ENCODE results near the gene ZNF556. TPM values are rescaled to one million over a fixed set of nuclear protein-coding genes. Genes with fewer than 3 reads are reported as not detected.

ZNF556 gene
- polyA plus RNA-seq, 1 donor (not counting 4 experiments of a cell fraction or from before 2014, with no cell fraction given), result 0.01 TPM

DNA sequence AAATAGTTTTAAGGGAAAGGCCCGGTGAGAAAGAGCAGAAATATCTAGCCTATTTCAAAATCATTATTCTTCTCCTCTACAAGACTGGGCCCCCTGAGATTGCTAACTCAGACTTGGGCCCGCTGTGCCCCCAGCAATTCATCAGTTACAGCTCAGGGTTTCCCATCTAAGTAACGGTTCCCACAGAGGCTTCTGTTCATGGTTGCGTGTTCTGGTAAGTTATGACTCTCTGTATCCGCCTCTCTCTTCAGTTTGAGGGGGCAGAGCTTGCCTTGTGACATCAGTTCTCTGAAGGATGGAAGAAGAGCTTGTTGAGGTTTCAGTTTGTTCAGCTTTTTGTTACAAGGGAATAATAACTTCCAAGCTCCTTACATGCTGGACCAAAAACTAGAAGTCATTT, 45.2 kb downstream of the ZNF556 start:
- peaks cover 56% of the 10 kb centered on the region for H3K79me2 ChIP-seq (ENCODE audit: control insufficient read depth, insufficient read depth, low read length)
- dilution Hi-C loops (cut with MboI; ENCODE audit: extremely low pct_ligation_motif_present, low sequenced_read_pairs), result no loop called here
- no peak overlapping the region for H3K9ac ChIP-seq (ENCODE audit: control insufficient read depth, extremely low read depth, insufficient read depth, low read length)
- FAIRE-seq (no peak), DNase-seq (ENCODE audit: low read depth, low spot score) (no peak)
- H3K4me3 ChIP-seq (ENCODE audit: control insufficient read depth in 2 of 3, extremely low read depth in 1 of 3, insufficient read depth in 2 of 3, low read depth in 1 of 3, low read length in 3 of 3), result no peak overlapping the region
- H3K9me1 ChIP-seq (ENCODE audit: control insufficient read depth, extremely low read depth, insufficient read depth, low read length), result no peaks in the 10 kb centered on the region
- H3K4me1 ChIP-seq (ENCODE audit: control insufficient read depth, extremely low read depth, insufficient read depth, low read length), result peaks cover 14% of the 10 kb centered on the region
- no peak overlapping the region for H3K27ac ChIP-seq (ENCODE audit: control insufficient read depth, insufficient read depth, low read length)
- H3K27me3 ChIP-seq (ENCODE audit: control insufficient read depth, extremely low read depth, insufficient read depth, low read length), result no peaks in the 10 kb centered on the region
- H3K36me3 ChIP-seq (ENCODE audit: control insufficient read depth in 2 of 2, extremely low read depth in 1 of 2, insufficient read depth in 2 of 2, low read length in 2 of 2), result peaks cover 15 to 34% of the 10 kb centered on the region in 2 experiments
- H3K9me3 ChIP-seq (ENCODE audit: control insufficient read depth, low read depth, low read length), result peaks cover 17% of the 10 kb centered on the region
- no peaks in the 10 kb centered on the region for H4K20me1 ChIP-seq (ENCODE audit: control insufficient read depth, extremely low read depth, insufficient read depth, low read length)
- H2AFZ ChIP-seq (ENCODE audit: control insufficient read depth, low read length), result no peak overlapping the region
- TF ChIP-seq EZH2 (IDR thresholded peaks at IDR 0.05; ENCODE audit: low read length), result no peak
- TF ChIP-seq, protein P1, sequence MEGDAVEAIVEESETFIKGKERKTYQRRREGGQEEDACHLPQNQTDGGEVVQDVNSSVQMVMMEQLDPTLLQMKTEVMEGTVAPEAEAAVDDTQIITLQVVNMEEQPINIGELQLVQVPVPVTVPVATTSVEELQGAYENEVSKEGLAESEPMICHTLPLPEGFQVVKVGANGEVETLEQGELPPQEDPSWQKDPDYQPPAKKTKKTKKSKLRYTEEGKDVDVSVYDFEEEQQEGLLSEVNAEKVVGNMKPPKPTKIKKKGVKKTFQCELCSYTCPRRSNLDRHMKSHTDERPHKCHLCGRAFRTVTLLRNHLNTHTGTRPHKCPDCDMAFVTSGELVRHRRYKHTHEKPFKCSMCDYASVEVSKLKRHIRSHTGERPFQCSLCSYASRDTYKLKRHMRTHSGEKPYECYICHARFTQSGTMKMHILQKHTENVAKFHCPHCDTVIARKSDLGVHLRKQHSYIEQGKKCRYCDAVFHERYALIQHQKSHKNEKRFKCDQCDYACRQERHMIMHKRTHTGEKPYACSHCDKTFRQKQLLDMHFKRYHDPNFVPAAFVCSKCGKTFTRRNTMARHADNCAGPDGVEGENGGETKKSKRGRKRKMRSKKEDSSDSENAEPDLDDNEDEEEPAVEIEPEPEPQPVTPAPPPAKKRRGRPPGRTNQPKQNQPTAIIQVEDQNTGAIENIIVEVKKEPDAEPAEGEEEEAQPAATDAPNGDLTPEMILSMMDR (optimal IDR thresholded peaks at IDR 0.05 in 1 of 3, IDR thresholded peaks at IDR 0.05 in 1 of 3, conservative IDR thresholded peaks at IDR 0.05 in 1 of 3; ENCODE audit: extremely low read depth in 1 of 3, insufficient read depth in 2 of 3, low read length in 3 of 3), result no peak
- no peak overlapping the region for H3K4me2 ChIP-seq (ENCODE audit: control insufficient read depth, extremely low read depth, insufficient read depth, low read depth, low read length)

GRCh38 chr19:2917275-2918184, 50.4 kb downstream of the ZNF556 start:
- Histone ChIP-seq H3K9me1 (ENCODE audit: control insufficient read depth, extremely low read depth, insufficient read depth, low read length) (no peaks in the 10 kb centered on the region), H4K20me1 (ENCODE audit: control insufficient read depth, extremely low read depth, insufficient read depth, low read length) (no peaks in the 10 kb centered on the region), H3K79me2 (ENCODE audit: control insufficient read depth, insufficient read depth, low read length) (peaks cover 21% of the 10 kb centered on the region), H3K4me1 (ENCODE audit: control insufficient read depth, extremely low read depth, insufficient read depth, low read length) (no peaks in the 10 kb centered on the region), H3K9ac (ENCODE audit: control insufficient read depth, extremely low read depth, insufficient read depth, low read length) (no peak overlapping the region), H3K36me3 (ENCODE audit: control insufficient read depth in 2 of 2, extremely low read depth in 1 of 2, insufficient read depth in 2 of 2, low read length in 2 of 2) (peaks cover 19 to 36% of the 10 kb centered on the region in 2 experiments), H2AFZ (ENCODE audit: control insufficient read depth, low read length) (no peak overlapping the region), H3K9me3 (ENCODE audit: control insufficient read depth, low read depth, low read length) (peaks cover 29% of the 10 kb centered on the region), H3K27me3 (ENCODE audit: control insufficient read depth, extremely low read depth, insufficient read depth, low read length) (no peaks in the 10 kb centered on the region), H3K4me2 (ENCODE audit: control insufficient read depth, extremely low read depth, insufficient read depth, low read depth, low read length) (no peak overlapping the region), H3K27ac (ENCODE audit: control insufficient read depth, insufficient read depth, low read length) (no peak overlapping the region), H3K4me3 (ENCODE audit: control insufficient read depth in 2 of 3, extremely low read depth in 1 of 3, insufficient read depth in 2 of 3, low read depth in 1 of 3, low read length in 3 of 3) (no peak overlapping the region)
- DNase-seq (ENCODE audit: low read depth, low spot score), result no peak
- FAIRE-seq, result peak; percentile 83
- no peak for TF ChIP-seq EZH2 (IDR thresholded peaks at IDR 0.05; ENCODE audit: low read length)
- TF ChIP-seq, protein P1 (optimal IDR thresholded peaks at IDR 0.05 in 1 of 3, IDR thresholded peaks at IDR 0.05 in 1 of 3, conservative IDR thresholded peaks at IDR 0.05 in 1 of 3; ENCODE audit: extremely low read depth in 1 of 3, insufficient read depth in 2 of 3, low read length in 3 of 3), result no peak
- dilution Hi-C loops (cut with MboI; ENCODE audit: extremely low pct_ligation_motif_present, low sequenced_read_pairs), result no loop called here
